ENCODE measurements around the gene FRG2C.
"Not testable (repeated sequence)": the region's sequence is repeated elsewhere in the genome, so short reads cannot be mapped to it uniquely, and the experiment has no call there.

Gene FRG2C

DNA sequence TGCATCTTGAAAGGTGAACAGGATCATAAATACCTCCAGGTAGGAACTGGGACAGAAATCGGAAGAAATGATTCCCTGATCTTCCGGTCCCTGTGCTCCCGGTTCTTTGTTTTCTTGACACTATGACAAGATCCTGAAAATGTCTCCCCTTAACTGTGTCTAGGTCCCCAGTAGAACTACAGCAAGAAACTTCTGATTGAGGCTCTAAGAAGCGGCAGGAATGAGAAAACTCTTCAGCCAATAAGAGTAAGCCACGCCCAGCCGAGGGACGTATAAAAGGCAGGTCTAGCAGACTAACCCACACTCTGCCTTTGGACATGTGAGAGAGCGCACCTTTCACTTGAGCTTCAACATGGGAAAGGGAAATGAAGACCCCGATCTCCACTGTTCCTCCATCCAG is at the start of gene FRG2C:
TSS of gene FRG2C (plus strand) at position 301 of the 400 bp plus-strand sequence. CDS start at position 353, 52 bp downstream.
- not testable (repeated sequence) for DNase-seq (ENCODE audit: low read depth, low spot score)

DNA sequence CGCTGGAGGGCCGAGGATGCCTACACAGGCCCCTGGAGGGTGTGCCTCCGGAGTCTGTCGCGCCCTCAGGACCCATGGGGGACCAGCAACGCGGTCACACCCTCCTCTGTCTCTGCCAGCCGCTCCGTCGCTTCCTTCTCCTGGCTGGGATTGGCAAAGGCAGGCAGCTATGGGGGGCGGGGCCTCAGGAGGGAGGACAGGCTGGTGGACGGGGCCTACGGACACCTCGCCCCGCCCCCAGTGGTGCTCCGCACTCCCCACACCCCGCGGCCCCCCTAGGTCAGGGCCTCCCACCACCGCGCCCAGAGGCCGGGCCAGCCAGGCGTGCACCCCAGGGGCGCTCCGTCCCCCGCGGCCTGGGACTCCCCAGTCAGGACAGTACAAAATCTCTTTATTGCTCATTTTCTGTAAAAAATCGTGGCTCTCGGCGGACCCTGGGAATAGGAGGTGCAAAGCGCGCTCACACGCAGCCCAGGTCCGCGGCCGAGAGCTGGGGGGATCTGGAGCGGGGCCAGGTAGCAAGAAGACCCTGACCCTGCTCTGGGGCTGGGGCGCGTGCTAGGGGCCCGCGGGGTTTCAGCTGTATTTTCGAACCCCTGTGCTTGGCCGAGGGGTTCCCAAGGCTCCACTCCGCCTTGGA is 45.3 kb upstream of the FRG2C start:
- not testable (repeated sequence) for DNase-seq (ENCODE audit: low read depth, low spot score)

DNA sequence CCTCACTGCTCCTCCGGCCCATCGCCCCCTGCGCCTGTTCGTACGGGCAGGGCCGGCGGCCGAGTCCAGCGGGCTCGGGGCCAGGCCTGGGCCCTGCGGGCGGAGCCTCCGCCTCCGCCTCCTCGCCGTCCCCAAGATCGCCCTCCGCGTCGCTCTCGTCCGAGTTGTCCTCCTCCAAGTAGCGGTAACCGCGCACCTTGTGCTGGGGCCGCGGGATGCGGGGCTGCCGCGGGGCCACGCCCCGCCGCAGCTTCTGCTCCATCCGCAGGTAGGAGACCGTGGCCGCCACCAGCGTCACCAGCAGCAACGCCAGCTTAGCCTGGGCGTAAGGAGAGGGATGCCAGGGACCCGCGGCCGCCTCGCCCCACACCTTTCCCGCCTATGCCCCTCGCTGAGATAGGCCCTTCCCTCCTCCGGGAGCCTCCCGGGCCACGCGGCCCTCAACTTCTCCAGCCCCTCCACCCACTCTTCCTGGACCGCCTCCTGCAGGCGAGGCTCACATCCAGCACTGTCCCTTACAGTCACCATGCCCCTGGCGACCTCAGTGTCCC is 44.6 kb upstream of the FRG2C start:
- not testable (repeated sequence) for DNase-seq (ENCODE audit: low read depth, low spot score)

DNA sequence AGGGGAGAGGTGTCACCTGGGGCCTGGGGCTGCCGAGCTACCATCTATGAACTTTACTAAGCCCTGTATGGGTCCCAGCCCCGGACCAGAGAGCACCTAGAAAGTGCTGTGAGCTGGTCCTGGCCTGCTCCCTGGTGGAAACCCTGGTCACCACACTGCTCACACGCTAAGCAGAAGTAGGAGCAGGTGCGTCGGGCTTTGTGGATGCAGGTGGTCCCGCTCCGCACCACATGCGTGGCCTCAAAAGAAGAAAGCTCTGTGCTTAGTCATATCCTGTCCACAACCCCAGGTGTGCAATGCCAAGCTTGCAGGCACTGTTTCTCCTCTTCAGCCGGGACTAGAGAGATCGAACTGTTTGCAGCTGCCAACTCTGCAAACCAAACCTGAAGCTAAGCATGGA is 42.4 kb upstream of the FRG2C start:
- DNase-seq (ENCODE audit: low read depth, low spot score): not testable (repeated sequence)

DNA sequence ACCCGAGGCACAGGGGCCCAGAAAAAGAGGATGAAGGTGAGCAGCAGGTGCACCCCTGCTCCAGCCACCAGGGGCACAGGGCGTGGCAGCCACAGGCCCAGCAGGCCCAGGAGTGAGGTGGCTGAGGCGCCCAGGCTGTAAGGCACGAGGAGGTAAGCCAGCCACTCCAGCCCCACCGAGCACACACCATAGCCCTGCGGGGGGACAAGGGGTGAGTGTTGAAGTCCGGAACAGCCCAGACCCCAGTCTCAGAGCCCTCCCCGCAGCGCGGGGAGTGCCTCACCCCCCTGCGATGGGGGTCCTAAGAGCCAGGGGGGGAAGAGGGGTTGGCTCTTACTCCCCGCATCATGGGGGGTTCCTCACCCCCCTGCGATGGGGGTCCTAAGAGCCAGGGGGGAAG is 40.5 kb upstream of the FRG2C start:
- not testable (repeated sequence) for DNase-seq (ENCODE audit: low read depth, low spot score)

DNA sequence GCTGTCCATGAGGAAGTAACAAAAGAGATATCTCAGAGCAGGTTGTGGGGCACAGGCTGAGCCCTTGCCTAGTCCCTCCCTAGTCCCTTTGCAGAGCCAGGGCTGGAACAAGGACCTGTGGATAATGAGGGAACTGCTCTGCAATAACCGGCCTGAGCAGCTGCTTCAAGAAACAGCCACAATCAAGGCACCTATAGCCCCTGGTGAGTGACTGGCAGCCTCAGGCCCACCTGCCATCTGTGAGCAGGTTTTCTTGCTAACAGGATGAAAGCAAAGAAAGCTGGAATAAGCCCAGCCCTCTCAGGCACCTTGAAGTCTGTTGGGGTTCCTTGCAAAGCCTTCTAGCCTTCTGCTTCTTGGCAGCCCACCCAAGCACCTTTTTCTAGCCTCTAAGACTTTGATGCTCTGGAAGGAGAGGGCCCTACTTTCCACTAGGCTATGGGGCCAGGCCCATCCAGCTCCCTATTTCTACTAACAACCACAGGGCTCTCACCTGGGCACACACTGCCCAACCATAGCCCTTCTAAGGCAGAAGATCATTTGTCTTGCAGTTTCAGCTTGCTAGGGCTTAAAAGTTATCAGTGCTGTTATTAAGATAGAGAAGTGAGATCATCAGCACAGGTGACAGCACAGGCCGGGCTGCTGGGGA is 33.1 kb upstream of the FRG2C start:
- not testable (repeated sequence) for DNase-seq (ENCODE audit: low read depth, low spot score)

DNA sequence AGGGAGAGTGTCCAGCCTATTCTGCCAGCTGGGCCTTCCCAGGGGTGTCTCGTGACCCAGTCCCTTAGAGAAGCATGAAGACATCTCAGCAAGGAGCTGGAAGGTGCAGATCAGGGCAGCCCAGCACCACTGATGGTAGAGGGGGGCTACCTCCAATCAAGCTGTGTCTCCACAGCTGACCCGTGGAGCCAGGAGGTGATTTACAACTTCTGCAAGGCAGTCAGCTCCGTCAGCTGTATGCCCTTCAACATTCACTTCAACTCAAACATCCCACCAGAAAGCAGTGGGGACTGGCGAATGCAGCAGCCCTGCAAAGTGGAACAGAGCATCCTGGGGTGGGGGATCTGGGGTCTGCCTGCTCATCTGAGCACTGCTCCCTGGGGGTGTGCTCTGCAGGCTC is 32.6 kb upstream of the FRG2C start:
- DNase-seq (ENCODE audit: low read depth, low spot score): no peak

DNA sequence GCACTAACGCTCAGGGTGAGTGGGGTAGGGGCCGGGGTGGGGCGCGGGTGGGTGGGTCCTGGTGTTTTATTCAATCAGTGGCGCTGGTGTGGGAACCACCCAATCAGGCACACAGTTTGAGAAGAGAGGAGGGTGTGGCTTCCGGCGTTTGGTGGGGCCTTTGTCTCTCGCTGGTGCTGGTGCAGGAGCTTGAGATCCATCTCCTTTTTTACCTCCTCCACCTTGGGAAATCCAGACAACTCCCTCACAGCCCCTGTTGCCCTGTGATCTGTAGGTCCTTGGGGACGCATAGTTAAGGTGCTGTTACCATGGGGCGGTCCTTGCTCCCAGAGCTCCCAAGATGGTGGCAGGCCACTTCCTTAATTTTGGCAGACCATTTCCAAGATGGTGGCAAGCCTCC is 25.2 kb upstream of the FRG2C start:
- DNase-seq (ENCODE audit: low read depth, low spot score): not testable (repeated sequence)

DNA sequence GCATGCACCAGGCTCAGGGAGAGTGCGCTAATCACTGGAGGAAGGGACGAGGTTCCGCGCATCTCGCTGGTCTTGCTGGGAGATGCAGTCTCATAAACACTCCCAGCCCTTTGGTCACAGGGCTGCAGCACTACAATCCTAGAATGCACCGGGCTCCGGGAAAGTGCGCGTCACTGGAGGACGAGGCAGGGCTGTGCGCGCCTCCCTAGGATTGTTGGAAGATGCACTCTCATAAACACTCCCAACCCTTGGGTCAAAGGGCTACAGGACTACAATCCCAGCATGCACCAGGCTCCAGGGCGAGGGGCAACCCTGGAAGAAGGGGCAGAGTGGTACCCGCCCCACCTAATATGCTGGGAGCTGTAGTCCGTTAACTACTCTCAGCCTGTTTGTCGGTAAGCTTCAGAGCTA is 23.0 kb upstream of the FRG2C start:
- peak; percentile 59 for DNase-seq (ENCODE audit: low read depth, low spot score)

DNA sequence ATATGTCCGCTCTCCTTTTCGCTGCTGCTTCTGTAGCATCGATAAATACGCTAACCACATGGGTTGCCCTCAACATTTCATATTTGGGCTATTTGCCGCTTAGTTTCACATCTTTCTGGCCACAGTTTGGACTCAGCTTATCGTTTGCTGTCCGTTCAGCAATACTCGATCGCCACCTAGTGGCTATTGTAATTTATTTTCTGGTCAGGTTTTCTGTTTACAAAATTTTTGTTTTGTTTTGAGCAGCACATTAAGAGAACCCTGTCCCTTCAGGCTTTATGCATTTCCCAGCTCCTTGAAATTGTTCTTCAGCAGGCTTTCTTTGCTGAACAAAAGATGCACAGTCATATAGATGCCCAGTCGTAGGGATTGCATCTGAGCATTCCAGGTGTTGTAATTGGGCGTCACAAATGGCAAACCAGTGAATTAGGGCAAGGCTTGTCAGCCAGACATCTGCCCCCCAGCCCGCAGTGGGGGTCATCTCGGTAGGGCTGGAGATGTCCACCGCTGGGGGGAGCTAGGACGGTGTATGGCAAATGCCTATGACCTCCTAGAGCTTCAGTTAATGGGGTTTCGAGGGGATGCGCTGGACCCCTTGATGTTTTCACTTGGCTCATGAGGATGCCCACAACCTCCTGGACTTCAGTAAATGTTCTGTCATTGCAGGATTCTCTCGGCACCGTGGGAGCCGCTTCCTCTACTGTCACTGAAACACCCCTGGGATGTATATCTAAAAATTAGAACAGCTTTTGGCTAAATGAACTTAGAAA is 20.9 kb upstream of the FRG2C start:
- not testable (repeated sequence) for DNase-seq (ENCODE audit: low read depth, low spot score)

DNA sequence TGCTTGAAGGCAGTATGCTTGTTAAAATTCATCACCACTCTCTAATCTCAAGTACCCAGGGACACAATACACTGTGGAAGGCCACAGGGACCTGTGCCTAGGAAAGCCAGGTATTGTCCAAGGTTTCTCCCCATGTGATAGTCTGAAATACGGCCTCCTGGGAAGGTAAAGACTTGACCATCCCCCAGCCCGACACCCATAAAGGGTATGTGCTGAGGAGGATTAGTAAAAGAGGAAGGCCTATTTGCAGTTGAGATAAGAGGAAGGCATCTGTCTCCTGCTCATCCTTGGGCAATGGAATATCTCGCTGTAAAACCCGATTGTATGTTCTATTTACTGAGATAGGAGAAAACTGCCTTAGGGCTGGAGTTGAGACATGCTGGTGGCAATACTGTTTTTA is 18.6 kb upstream of the FRG2C start:
- DNase-seq (ENCODE audit: low read depth, low spot score): not testable (repeated sequence)

DNA sequence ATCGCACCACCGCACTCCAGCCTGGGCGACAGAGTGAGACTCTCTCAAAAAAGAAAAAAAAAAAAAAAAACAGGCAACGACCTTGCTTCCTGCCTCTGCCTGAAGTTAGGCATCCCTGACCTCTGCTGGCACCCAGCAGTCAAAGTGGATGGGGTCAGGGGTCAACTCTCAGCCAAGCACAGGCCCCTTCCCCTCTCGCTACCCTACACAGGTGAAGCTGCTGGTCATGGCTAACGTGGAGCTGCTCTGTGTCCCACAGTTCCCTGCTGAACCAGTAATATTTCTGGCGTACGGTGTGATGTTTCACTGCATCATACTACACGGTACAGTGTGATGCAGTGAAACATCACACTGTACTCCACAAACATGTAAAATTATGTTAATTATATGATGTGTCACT is 13.9 kb upstream of the FRG2C start:
- DNase-seq (ENCODE audit: low read depth, low spot score): no peak

DNA sequence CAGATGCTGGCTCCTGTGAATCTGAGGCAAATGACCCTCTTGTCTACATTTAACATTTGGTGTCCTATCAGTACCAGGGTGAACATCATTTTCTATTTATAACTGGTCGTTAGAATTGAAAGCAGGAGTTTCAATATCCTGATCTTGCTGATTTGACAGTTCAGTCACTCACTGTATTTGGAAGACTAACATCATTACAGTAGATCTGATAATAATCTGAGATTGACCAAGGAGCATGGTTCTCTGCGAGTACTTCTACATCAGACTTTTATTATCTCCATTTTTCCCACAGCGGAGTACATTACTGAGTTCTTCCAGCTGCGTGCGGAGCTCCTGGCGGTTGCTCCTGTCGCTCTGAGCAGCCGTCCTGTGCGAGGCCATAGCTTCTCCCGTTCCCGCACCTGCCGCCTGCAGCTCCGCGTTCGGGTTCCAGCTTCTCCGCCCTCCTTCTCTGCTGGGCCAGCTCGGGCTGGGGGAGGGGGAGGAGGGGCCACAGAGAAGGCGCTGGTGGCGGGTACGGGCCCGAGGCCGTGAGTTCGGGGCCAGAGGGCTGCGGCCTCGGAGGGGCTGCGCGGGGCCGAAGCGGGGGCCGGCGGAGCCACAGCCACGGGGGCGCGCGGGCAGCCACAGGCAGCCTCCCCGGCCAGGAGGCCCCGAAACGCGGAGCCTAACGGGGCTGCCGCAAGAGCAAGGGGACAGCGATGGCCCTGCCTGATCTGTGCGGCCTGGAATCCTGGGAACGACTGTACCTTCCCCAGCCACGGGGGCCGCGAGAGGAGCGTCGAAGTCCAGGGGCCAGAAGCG is 8.8 kb upstream of the FRG2C start:
- DNase-seq (ENCODE audit: low read depth, low spot score): not testable (repeated sequence)

DNA sequence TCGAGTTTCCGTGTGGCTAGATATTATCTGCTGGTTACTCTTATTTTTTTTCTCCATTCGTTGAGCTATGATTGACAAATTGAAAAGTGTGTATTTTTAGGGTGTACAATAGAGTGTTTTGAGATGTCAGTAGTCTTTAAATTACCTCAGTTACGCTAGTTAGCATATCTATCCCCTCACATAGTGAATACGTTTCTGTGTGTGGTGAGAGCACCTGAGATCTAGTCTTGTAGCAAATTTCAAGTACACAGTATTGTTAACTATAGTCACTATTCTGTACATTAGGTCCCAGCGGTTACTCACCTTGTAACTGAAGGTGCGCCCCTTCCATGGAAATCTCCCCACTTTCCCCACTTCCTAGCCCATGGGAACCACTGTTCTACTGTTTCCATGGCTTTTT is 8.2 kb upstream of the FRG2C start:
- DNase-seq (ENCODE audit: low read depth, low spot score): not testable (repeated sequence)

DNA sequence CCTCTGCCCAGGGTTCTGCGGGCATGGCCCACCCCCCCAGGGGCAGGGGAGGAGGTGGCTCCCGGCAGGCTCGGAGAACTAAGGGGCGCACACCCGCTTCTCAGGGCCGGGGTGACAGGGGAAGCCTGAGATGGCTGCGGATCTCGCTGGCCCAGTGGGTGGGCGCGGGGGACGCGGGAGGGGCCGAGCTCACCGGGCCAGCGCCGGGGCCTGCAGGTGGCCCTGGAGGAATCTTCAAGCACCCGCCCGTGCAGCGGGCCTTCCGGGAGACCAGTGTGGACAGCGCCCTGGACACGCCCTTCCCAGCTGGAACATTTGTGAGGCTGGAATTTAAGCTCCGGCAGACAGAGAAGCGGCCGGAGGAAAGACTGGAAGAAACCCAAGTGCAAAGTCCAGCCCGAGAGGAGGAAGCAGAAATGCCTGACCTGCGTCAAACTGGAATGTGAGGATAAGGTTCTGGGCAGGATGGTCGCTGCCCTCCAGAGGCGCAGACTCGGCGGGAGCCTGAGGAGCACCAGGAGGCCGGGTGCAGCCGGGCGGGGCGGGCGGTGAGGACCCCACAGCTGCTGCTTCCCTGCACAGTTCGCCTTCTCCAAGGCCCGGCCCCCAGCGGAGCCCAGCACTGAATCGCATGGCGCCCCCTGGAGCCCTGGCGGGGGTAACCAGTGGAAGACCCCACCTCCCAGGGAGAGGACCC is 5.6 kb upstream of the FRG2C start:
- not testable (repeated sequence) for DNase-seq (ENCODE audit: low read depth, low spot score)

DNA sequence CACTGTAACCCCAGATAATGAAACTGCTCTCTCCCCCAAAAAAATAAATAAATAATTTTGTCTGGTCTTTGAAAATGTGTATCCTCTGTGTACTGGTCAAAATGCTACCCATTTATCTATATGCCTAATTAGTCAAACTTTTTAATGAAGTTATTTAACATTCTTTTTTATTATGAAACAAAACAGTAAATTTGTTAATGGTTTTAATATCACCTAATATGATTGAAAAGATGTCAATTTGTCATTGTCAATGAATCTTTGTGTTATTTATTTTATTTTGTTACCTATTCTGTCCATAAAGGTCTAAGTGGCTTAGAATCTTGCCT is 5.1 kb upstream of the FRG2C start:
- not testable (repeated sequence) for DNase-seq (ENCODE audit: low read depth, low spot score)

DNA sequence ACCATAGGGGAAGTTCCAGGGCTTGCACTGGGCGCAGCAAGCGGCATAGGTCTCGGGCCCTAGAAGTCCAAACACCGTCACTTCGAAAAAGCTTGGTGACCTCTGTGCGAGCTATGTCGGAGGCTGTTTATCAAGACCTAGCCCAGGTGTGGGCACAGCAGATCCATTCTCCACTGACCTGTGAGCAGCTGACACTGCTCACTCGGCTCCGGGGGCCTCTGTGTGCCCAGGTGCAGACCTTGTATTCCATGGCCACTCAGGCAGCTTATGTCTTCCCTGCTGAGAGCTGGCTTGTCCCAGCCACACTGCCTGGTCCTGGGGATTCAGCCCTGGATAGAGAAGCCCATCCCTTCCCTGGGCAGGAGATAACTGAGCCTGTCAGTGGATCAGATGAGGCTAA is 1.5 kb downstream of the FRG2C start:
- not testable (repeated sequence) for DNase-seq (ENCODE audit: low read depth, low spot score)

DNA sequence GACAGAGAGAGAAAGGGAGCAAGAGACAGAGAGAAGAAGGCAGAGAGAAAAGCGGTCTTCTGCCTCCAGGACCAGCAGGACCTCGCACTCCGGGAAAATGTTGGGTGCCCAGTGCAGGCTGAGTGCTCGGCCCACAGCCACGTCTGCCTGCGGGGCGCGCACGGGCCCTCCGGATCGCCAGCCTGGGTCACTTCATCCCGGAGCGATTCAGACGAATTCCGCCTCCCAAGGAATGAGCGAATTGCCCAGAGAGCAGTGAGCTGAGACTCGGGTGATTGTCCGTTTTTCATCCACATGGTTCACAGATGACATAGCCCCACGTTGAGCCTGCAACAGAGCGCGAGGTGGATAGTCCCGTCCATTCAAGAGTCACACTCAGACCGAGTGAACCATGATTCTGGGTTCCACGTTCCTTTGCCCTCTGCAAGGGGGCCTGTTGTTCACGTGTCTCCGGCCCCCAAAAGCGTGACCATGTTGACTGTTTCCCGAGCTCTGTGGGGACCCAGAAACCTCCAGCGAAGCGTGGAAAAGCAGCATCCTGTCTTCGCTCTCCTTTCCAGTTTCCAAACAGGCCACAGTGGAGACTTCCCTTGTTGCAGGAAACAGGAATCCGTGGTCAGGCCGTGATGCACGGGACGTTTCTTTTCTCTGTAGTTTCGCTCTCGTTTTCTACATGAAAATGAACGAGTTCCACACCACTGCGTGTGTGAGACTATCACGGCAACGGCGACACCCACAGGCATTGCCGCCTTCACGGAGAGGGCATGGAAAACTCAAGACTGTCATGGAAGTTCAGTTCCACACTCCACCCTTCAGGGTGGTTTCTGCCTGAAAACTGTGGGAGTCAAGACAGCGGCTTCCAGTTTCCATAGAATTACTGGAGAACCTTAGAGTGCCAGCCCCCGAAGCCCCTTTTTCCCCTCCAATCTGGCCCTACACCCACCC is 3.9 kb downstream of the FRG2C start:
- not testable (repeated sequence) for DNase-seq (ENCODE audit: low read depth, low spot score)

DNA sequence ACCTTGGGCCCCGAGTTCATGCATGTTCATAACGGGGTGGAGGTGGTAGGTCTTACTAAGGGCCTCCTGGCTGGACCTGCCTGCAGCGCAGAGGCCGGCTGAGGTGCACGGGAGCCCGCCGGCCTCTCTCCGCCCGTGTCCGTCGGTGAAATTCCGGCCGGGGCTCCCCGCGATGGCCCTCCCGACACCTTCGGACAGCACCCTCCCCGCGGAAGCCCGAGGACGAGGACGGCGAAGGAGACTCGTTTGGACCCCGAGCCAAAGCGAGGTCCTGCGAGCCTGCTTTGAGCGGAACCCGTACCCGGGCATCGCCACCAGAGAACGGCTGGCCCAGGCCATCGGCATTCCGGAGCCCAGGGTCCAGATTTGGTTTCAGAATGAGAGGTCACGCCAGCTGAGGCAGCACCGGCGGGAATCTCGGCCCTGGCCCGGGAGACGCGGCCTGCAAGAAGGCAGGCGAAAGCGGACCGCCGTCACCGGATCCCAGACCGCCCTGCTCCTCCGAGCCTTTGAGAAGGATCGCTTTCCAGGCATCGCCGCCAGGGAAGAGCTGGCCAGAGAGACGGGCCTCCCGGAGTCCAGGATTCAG is 4.7 kb downstream of the FRG2C start:
- DNase-seq (ENCODE audit: low read depth, low spot score): not testable (repeated sequence)

Data from smooth muscle cell of the brain vasculature (primary cell).